Measurements from ENCODE around the gene CCDC171. TPM values are rescaled to one million over a fixed set of nuclear protein-coding genes. Genes with fewer than 3 reads are reported as not detected.

Gene CCDC171
- polyA plus RNA-seq, 1 donor from 2014 or later, result 9.1 TPM

- no peaks in the 10 kb centered on the region for H4K20me1 ChIP-seq (ENCODE audit: insufficient read depth)
- H3K9me2 ChIP-seq (ENCODE audit: insufficient read depth, low read length), result no peaks in the 10 kb centered on the region
- H3K9me3 ChIP-seq (ENCODE audit: low read length), result no peaks in the 10 kb centered on the region
- no peak overlapping the region for H3K27ac ChIP-seq (ENCODE audit: low read length)
- no peak overlapping the region for H2AFZ ChIP-seq (ENCODE audit: low read depth, low read length)
- no peak overlapping the region for H3K4me3 ChIP-seq (ENCODE audit: low read length)
- no peaks in the 10 kb centered on the region for H3K27me3 ChIP-seq (ENCODE audit: insufficient read depth, low read depth, low read length)
- H3F3A ChIP-seq (ENCODE audit: insufficient read depth, low read length, poor library complexity, severe bottlenecking), result no peaks in the 10 kb centered on the region
- no peak overlapping the region for H3K9ac ChIP-seq (ENCODE audit: low read length)
- no peaks in the 10 kb centered on the region for H3K36me3 ChIP-seq (ENCODE audit: insufficient read depth, low read length)
- TF ChIP-seq EP300 (conservative IDR thresholded peaks at IDR 0.05; ENCODE audit: poor library complexity, severe bottlenecking) (no peak), REST (IDR thresholded peaks at IDR 0.05; ENCODE audit: borderline replicate concordance) (no peak), CTCF (IDR thresholded peaks at IDR 0.05; ENCODE audit: poor library complexity, severe bottlenecking) (no peak), MXI1 (conservative IDR thresholded peaks at IDR 0.05; ENCODE audit: poor library complexity, severe bottlenecking) (no peak), EZH2 (IDR thresholded peaks at IDR 0.05; ENCODE audit: borderline replicate concordance, insufficient read depth, low read length, poor library complexity, severe bottlenecking) (no peak), SMC3 (conservative IDR thresholded peaks at IDR 0.05; ENCODE audit: poor library complexity) (no peak), RAD21 (conservative IDR thresholded peaks at IDR 0.05) (no peak), TAF1 (IDR thresholded peaks at IDR 0.05; ENCODE audit: low read depth) (no peak), POLR2AphosphoS5 (IDR thresholded peaks at IDR 0.05) (no peak)
- H3K4me2 ChIP-seq (ENCODE audit: low read length), result no peak overlapping the region
- H3K79me2 ChIP-seq (replicated peaks; ENCODE audit: insufficient read depth, low read length), result no peaks in the 10 kb centered on the region
Observed at GRCh38 chr9:15529566-15530324, 23.1 kb upstream of the CCDC171 start.

GRCh38 chr9:15531380-15531779 is 21.5 kb upstream of the CCDC171 start:
- Histone ChIP-seq H2AFZ (ENCODE audit: low read depth, low read length) (no peak overlapping the region), H3F3A (ENCODE audit: insufficient read depth, low read length, poor library complexity, severe bottlenecking) (no peaks in the 10 kb centered on the region), H4K20me1 (ENCODE audit: insufficient read depth) (no peaks in the 10 kb centered on the region), H3K9me2 (ENCODE audit: insufficient read depth, low read length) (no peaks in the 10 kb centered on the region), H3K79me2 (replicated peaks; ENCODE audit: insufficient read depth, low read length) (no peaks in the 10 kb centered on the region), H3K36me3 (ENCODE audit: insufficient read depth, low read length) (no peaks in the 10 kb centered on the region), H3K9me3 (ENCODE audit: low read length) (no peaks in the 10 kb centered on the region), H3K9ac (ENCODE audit: low read length) (no peak overlapping the region), H3K4me3 (ENCODE audit: low read length) (no peak overlapping the region), H3K27ac (ENCODE audit: low read length) (no peak overlapping the region), H3K27me3 (ENCODE audit: insufficient read depth, low read depth, low read length) (no peaks in the 10 kb centered on the region), H3K4me2 (ENCODE audit: low read length) (no peak overlapping the region)
- TF ChIP-seq CTCF (IDR thresholded peaks at IDR 0.05; ENCODE audit: poor library complexity, severe bottlenecking), result no peak
- TF ChIP-seq SMC3 (conservative IDR thresholded peaks at IDR 0.05; ENCODE audit: poor library complexity), result no peak
- TF ChIP-seq REST (IDR thresholded peaks at IDR 0.05; ENCODE audit: borderline replicate concordance), result no peak
- TF ChIP-seq TAF1 (IDR thresholded peaks at IDR 0.05; ENCODE audit: low read depth), result no peak
- TF ChIP-seq EP300 (conservative IDR thresholded peaks at IDR 0.05; ENCODE audit: poor library complexity, severe bottlenecking), result no peak
- TF ChIP-seq MXI1 (conservative IDR thresholded peaks at IDR 0.05; ENCODE audit: poor library complexity, severe bottlenecking), result no peak
- TF ChIP-seq POLR2AphosphoS5 (IDR thresholded peaks at IDR 0.05), result no peak
- TF ChIP-seq EZH2 (IDR thresholded peaks at IDR 0.05; ENCODE audit: borderline replicate concordance, insufficient read depth, low read length, poor library complexity, severe bottlenecking), result no peak
- no peak for TF ChIP-seq RAD21 (conservative IDR thresholded peaks at IDR 0.05)
